Loucy (cell line): ENCODE results near the gene FGF3.

Experiments
- H2AFZ ChIP-seq: fragments of 200-600 bp; sonication (generic); 2 replicates; pipeline ENCODE4 v1.6.0; 2016; ENCODE audit warnings: antibody characterized with exemption, mild to moderate bottlenecking, low read length, moderate library complexity
- H3F3A ChIP-seq: fragments of 200-600 bp; 2 replicates; pipeline ENCODE4 v1.6.0; 2016; ENCODE audit warnings: antibody characterized with exemption, low read depth, mild to moderate bottlenecking
- H3K27me3 ChIP-seq: fragments of 200-600 bp; sonication (generic); 2 replicates; pipeline ENCODE4 v1.6.1; 2014; ENCODE audit warnings: low read length, mild to moderate bottlenecking; ENCODE audit not compliant: insufficient read depth, poor library complexity, severe bottlenecking
- H3K36me3 ChIP-seq: fragments of 200-600 bp; sonication (generic); 2 replicates; pipeline ENCODE4 v1.6.1; 2016; ENCODE audit warnings: low read length; ENCODE audit not compliant: insufficient read depth
- H3K4me1 ChIP-seq: fragments of 200-600 bp; sonication (generic); 2 replicates; pipeline ENCODE4 v1.5.1; 2014; ENCODE audit warnings: low read length, mild to moderate bottlenecking; ENCODE audit not compliant: insufficient read depth, poor library complexity, severe bottlenecking
- H3K4me2 ChIP-seq: fragments of 200-600 bp; sonication (generic); 2 replicates; pipeline ENCODE4 v1.6.0; 2014; ENCODE audit warnings: antibody characterized with exemption, low read length, low read depth, mild to moderate bottlenecking; ENCODE audit not compliant: poor library complexity, severe bottlenecking
- H3K4me3 ChIP-seq: fragments of 200-600 bp; sonication (generic); 2 replicates; pipeline ENCODE4 v1.5.1; 2014; ENCODE audit warnings: low read length, mild to moderate bottlenecking, mixed read lengths; ENCODE audit not compliant: poor library complexity, severe bottlenecking
- H3K79me2 ChIP-seq: fragments of 200-600 bp; sonication (generic); 2 replicates; pipeline ENCODE4 v1.6.1; 2014; ENCODE audit warnings: low read length; ENCODE audit not compliant: insufficient read depth
- H3K9ac ChIP-seq: fragments of 200-600 bp; sonication (generic); 2 replicates; pipeline ENCODE4 v1.6.0; 2014; ENCODE audit warnings: mild to moderate bottlenecking, low read depth, low read length, moderate library complexity; ENCODE audit not compliant: poor library complexity, severe bottlenecking
- H3K9me2 ChIP-seq: fragments of 200-600 bp; sonication (generic); replicated peaks from 2 replicates; pipeline ENCODE4 v1.6.1; 2016; ENCODE audit warnings: low read depth, low read length, mixed read lengths
- H3K9me3 ChIP-seq: fragments of 200-600 bp; sonication (generic); 2 replicates; pipeline ENCODE4 v1.6.1; 2014; ENCODE audit warnings: mild to moderate bottlenecking, antibody characterized with exemption, low read length, low read depth; ENCODE audit not compliant: insufficient read depth
- H4K20me1 ChIP-seq: fragments of 200-600 bp; sonication (generic); 2 replicates; pipeline ENCODE4 v1.6.0; 2014; ENCODE audit warnings: antibody characterized with exemption, low read length, mild to moderate bottlenecking; ENCODE audit not compliant: insufficient read depth, poor library complexity, severe bottlenecking
- EZH2phosphoT487 ChIP-seq: fragments of 200-600 bp; IDR thresholded peaks from 2 replicates; pipeline ENCODE4 v1.6.1; 2018; ENCODE audit warnings: antibody characterized with exemption, mild to moderate bottlenecking, moderate library complexity, borderline replicate concordance
- TF ChIP-seq, protein P1 (sequence below): fragments of 200-600 bp; sonication (generic); conservative IDR thresholded peaks from 2 replicates; pipeline ENCODE4 v1.5.1; 2014; ENCODE audit warnings: mild to moderate bottlenecking, antibody characterized with exemption, low read length

The FGF3 gene

DNA sequence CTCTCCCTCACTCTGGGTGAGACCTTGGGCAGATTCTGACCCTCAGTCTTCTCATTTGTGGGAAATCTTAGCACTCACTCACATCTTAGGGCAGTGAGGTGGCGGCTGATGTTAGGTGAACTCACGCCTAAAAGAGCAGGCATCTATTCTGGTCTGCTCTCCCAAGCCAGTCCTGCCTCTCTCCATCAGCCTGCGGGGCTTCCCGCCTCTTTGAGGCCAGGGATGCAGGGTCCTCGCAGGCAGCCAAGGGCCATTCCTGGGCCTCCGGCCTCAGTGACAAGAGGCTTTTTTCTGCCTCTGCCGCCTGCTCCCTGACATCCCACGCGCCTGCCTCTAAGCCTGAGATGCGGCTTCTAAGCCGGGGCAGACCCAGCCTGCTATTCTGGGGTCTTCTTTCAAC lies 30.3 kb downstream of the FGF3 start:
- Histone ChIP-seq H3K27me3 (no peaks in the 10 kb centered on the region), H3K9me3 (no peaks in the 10 kb centered on the region), H2AFZ (no peak overlapping the region), H3F3A (no peaks in the 10 kb centered on the region), H3K36me3 (no peaks in the 10 kb centered on the region), H3K4me3 (no peak overlapping the region), H3K79me2 (no peaks in the 10 kb centered on the region), H4K20me1 (no peaks in the 10 kb centered on the region), H3K9me2 (no peaks in the 10 kb centered on the region), H3K9ac (no peak overlapping the region), H3K4me1 (no peaks in the 10 kb centered on the region), H3K4me2 (no peak overlapping the region)
- TF ChIP-seq EZH2phosphoT487, result no peak
- TF ChIP-seq, protein P1, sequence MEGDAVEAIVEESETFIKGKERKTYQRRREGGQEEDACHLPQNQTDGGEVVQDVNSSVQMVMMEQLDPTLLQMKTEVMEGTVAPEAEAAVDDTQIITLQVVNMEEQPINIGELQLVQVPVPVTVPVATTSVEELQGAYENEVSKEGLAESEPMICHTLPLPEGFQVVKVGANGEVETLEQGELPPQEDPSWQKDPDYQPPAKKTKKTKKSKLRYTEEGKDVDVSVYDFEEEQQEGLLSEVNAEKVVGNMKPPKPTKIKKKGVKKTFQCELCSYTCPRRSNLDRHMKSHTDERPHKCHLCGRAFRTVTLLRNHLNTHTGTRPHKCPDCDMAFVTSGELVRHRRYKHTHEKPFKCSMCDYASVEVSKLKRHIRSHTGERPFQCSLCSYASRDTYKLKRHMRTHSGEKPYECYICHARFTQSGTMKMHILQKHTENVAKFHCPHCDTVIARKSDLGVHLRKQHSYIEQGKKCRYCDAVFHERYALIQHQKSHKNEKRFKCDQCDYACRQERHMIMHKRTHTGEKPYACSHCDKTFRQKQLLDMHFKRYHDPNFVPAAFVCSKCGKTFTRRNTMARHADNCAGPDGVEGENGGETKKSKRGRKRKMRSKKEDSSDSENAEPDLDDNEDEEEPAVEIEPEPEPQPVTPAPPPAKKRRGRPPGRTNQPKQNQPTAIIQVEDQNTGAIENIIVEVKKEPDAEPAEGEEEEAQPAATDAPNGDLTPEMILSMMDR, result no peak

DNA sequence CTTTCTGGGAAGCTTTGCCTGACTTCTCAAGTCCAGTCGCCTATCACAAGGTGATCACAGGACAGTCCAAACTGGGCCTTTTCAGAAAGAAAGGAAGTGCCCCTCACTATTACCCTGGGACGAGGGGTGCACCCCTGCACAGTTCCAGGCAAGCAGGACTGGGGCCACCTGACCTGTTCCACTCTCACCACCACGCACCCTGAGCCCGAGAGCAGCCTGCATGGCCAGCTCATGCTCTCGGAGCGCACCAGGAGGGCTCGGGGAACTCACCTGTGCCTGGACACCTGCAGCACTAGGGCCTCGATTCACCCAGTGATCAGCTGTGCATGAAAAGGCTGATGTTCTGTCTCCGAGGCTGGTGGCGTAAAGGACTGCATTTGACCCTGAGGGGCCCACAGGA lies 31.3 kb downstream of the FGF3 start:
- no peaks in the 10 kb centered on the region for H4K20me1 ChIP-seq
- TF ChIP-seq, protein P1, result no peak
- no peak for TF ChIP-seq EZH2phosphoT487
- no peak overlapping the region for H3K9ac ChIP-seq
- no peaks in the 10 kb centered on the region for H3F3A ChIP-seq
- H3K4me3 ChIP-seq, result no peak overlapping the region
- H3K27me3 ChIP-seq, result no peaks in the 10 kb centered on the region
- no peak overlapping the region for H2AFZ ChIP-seq
- H3K79me2 ChIP-seq, result no peaks in the 10 kb centered on the region
- no peaks in the 10 kb centered on the region for H3K4me1 ChIP-seq
- H3K9me2 ChIP-seq, result no peaks in the 10 kb centered on the region
- no peaks in the 10 kb centered on the region for H3K9me3 ChIP-seq
- no peaks in the 10 kb centered on the region for H3K36me3 ChIP-seq
- H3K4me2 ChIP-seq, result no peak overlapping the region

GRCh38 chr11:69787457-69787856 lies 31.8 kb downstream of the FGF3 start:
- H3K4me3 ChIP-seq, result no peak overlapping the region
- H3K4me2 ChIP-seq, result no peak overlapping the region
- H3K9me2 ChIP-seq, result no peaks in the 10 kb centered on the region
- TF ChIP-seq, protein P1, result no peak
- no peak for TF ChIP-seq EZH2phosphoT487
- no peaks in the 10 kb centered on the region for H3K27me3 ChIP-seq
- no peaks in the 10 kb centered on the region for H3K4me1 ChIP-seq
- H4K20me1 ChIP-seq, result no peaks in the 10 kb centered on the region
- no peaks in the 10 kb centered on the region for H3K36me3 ChIP-seq
- H3K9ac ChIP-seq, result no peak overlapping the region
- no peak overlapping the region for H2AFZ ChIP-seq
- no peaks in the 10 kb centered on the region for H3K79me2 ChIP-seq
- H3F3A ChIP-seq, result no peaks in the 10 kb centered on the region
- no peaks in the 10 kb centered on the region for H3K9me3 ChIP-seq
